Mesendoderm (in vitro differentiated cells): ENCODE data around the gene TXNDC12.

Experiments used
- DNase-seq: peaks from one replicate; pipeline ENCODE4 v3.0.0; 2013
- H2AK5ac ChIP-seq: 2 replicates; pipeline ENCODE4 v1.6.1; 2013; ENCODE audit warnings: low read length, inconsistent platforms
- H2BK120ac ChIP-seq: 2 replicates; pipeline ENCODE4 v1.6.1; 2013; ENCODE audit warnings: low read depth, mild to moderate bottlenecking, low read length, moderate library complexity, mixed read lengths
- H2BK15ac ChIP-seq: replicated peaks from 2 replicates; pipeline ENCODE4 v1.6.1; 2013; ENCODE audit warnings: low read depth, mild to moderate bottlenecking, moderate library complexity
- H2BK5ac ChIP-seq: 2 replicates; pipeline ENCODE4 v1.6.1; 2013; ENCODE audit warnings: low read length, inconsistent platforms
- H3K18ac ChIP-seq: 2 replicates; pipeline ENCODE4 v1.6.1; 2013; ENCODE audit warnings: mild to moderate bottlenecking, low read length, mixed read lengths
- H3K23ac ChIP-seq: one replicate; pipeline ENCODE4 v1.6.1; 2013; ENCODE audit warnings: low read length
- H3K27ac ChIP-seq: 2 replicates; pipeline ENCODE4 v1.5.1; 2013; ENCODE audit warnings: low read depth, mild to moderate bottlenecking, inconsistent platforms, low read length, moderate library complexity
- H3K27me3 ChIP-seq: 2 replicates; pipeline ENCODE4 v1.6.1; 2013; ENCODE audit warnings: low read length, control low read depth, mild to moderate bottlenecking, inconsistent platforms; ENCODE audit not compliant: insufficient read depth, poor library complexity
- H3K36me3 ChIP-seq: 2 replicates; pipeline ENCODE4 v1.6.1; 2013; ENCODE audit warnings: low read length, inconsistent platforms; ENCODE audit not compliant: control insufficient read depth, insufficient read depth
- H3K4ac ChIP-seq: one replicate; pipeline ENCODE4 v1.6.1; 2013; ENCODE audit warnings: low read depth, mild to moderate bottlenecking, low read length, moderate library complexity
- H3K4me1 ChIP-seq: 2 replicates; pipeline ENCODE4 v1.6.1; 2013; ENCODE audit warnings: low read depth, low read length, inconsistent platforms; ENCODE audit not compliant: control insufficient read depth
- H3K4me2 ChIP-seq: 2 replicates; pipeline ENCODE4 v1.6.1; 2013; ENCODE audit warnings: low read length
- H3K4me3 ChIP-seq: 2 replicates; pipeline ENCODE4 v1.5.1; 2013; ENCODE audit warnings: mild to moderate bottlenecking, low read length
- H3K56ac ChIP-seq: one replicate; pipeline ENCODE4 v1.6.1; 2013; ENCODE audit warnings: low read length
- H3K79me1 ChIP-seq: 2 replicates; pipeline ENCODE4 v1.6.1; 2013; ENCODE audit warnings: low read length, inconsistent platforms
- H3K79me2 ChIP-seq: 2 replicates; pipeline ENCODE4 v1.6.1; 2013; ENCODE audit warnings: mild to moderate bottlenecking, low read length; ENCODE audit not compliant: control insufficient read depth, insufficient read depth
- H3K9ac ChIP-seq: 2 replicates; pipeline ENCODE4 v1.6.1; 2013; ENCODE audit warnings: low read length, inconsistent platforms
- H4K5ac ChIP-seq: one replicate; pipeline ENCODE4 v1.6.1; 2013; ENCODE audit warnings: low read length
- H4K8ac ChIP-seq: one replicate; pipeline ENCODE4 v1.6.1; 2013; ENCODE audit warnings: low read depth, mild to moderate bottlenecking, control low read depth, low read length, moderate library complexity
- WGBS: extraction: QIAGEN DNeasy Blood & Tissue Kit; methylation state at CpG from one replicate; pipeline ENCODE4 v1.1.7; 2013; ENCODE audit warnings: low lambda C conversion rate, missing lambda C conversion rate; ENCODE audit not compliant: insufficient coverage; ENCODE audit errors: extremely low coverage; 5-methylcytosine and 5-hydroxymethylcytosine counted together

TXNDC12 gene

DNA sequence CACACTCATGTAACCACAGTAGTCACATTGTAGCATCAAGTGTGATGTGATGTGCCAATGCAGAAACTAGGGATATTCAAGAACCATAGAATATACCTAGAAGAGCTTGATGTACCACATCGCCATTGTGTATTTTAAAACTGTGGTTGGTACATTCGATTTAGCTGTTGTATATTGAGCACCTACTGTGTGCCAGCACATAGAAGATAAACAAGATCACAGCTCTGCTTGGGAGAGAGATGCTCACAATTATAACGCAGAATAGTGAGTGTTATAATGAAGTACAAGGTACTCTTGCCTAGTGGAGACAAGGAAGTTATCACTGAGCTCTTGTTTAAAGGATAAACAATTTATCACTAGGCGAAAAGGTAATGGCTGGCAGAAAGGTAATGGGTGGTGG lies 5.8 kb upstream of the TXNDC12 start:
- Histone ChIP-seq H3K4me2 (no peak overlapping the region), H3K79me1 (peaks cover 13% of the 10 kb centered on the region), H2BK5ac (no peak overlapping the region), H4K5ac (no peak overlapping the region), H2AK5ac (no peak overlapping the region), H3K23ac (no peak overlapping the region), H3K36me3 (peaks cover 4% of the 10 kb centered on the region), H3K18ac (no peak overlapping the region), H2BK15ac (no peak overlapping the region), H3K27ac (no peak overlapping the region), H3K27me3 (no peaks in the 10 kb centered on the region), H3K56ac (no peak overlapping the region), H2BK120ac (no peak overlapping the region), H3K9ac (no peak overlapping the region), H3K4ac (no peak overlapping the region), H3K4me1 (peaks cover 4% of the 10 kb centered on the region), H4K8ac (no peak overlapping the region), H3K4me3 (no peak overlapping the region), H3K79me2 (peaks cover 26% of the 10 kb centered on the region)
- no peak for DNase-seq
- WGBS = no CpG with 5 or more reads among the region's 4 CpGs

DNA sequence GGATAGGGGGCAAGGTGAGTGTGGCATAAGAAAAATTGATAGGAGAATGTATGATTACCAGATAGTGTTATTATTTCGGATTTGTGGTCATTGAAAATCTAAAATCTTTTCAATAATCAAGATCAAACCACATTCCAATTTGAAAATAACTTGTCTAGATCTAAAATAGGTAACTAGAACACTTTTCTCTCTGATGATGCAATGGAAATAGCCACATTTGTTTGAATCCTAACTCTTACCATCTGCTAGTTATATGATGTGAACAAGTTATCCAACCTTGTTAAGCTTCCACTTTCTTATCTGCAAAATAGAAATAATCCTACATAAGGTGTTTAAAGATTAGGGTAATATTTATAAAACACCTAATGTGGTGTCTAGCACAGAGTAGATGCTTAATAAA lies 4.9 kb upstream of the TXNDC12 start:
- no peak overlapping the region for H3K23ac ChIP-seq
- no peak overlapping the region for H3K4me3 ChIP-seq
- H2BK15ac ChIP-seq = no peak overlapping the region
- H3K4me1 ChIP-seq = peaks cover 4% of the 10 kb centered on the region
- H3K36me3 ChIP-seq = peaks cover 4% of the 10 kb centered on the region
- no peak overlapping the region for H2AK5ac ChIP-seq
- H2BK5ac ChIP-seq = no peak overlapping the region
- no peak overlapping the region for H3K18ac ChIP-seq
- no peak overlapping the region for H3K56ac ChIP-seq
- peaks cover 13% of the 10 kb centered on the region for H3K79me1 ChIP-seq
- no peak overlapping the region for H4K5ac ChIP-seq
- H2BK120ac ChIP-seq = no peak overlapping the region
- no peak overlapping the region for H3K9ac ChIP-seq
- no peak for DNase-seq
- no peak overlapping the region for H3K4ac ChIP-seq
- H3K79me2 ChIP-seq = peaks cover 26% of the 10 kb centered on the region
- WGBS = 100% methylated on average over 1 of the region's 1 CpG
- H3K27ac ChIP-seq = no peak overlapping the region
- no peak overlapping the region for H3K4me2 ChIP-seq
- H3K27me3 ChIP-seq = no peaks in the 10 kb centered on the region
- H4K8ac ChIP-seq = no peak overlapping the region

DNA sequence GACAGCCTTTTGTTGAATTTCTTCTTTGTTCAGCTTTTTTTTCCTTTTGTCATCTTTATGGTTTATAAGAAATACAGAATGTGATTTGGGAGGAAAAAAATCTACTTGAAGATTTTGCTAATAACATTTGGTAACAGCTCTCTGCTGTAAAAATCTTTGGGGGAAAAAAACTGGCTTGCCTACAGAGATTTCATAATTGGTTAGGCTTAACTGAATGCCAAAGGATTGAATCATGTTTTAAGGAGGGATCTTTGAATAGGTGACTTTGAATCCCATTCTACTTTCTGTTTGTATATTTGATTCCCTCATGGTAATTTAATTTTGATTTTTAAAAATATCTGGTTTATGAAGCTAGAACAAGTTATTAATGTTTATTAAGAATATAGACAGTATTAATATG lies 4.3 kb upstream of the TXNDC12 start:
- no peak overlapping the region for H3K9ac ChIP-seq
- no peak overlapping the region for H3K4ac ChIP-seq
- no peak overlapping the region for H2BK5ac ChIP-seq
- no peak overlapping the region for H3K18ac ChIP-seq
- peaks cover 32% of the 10 kb centered on the region for H3K79me2 ChIP-seq
- H4K8ac ChIP-seq = no peak overlapping the region
- no peak overlapping the region for H4K5ac ChIP-seq
- H2AK5ac ChIP-seq = no peak overlapping the region
- H2BK120ac ChIP-seq = no peak overlapping the region
- peak; percentile 24 for DNase-seq
- H3K4me3 ChIP-seq = no peak overlapping the region
- H3K4me1 ChIP-seq = peaks cover 4% of the 10 kb centered on the region
- H3K4me2 ChIP-seq = no peak overlapping the region
- no peak overlapping the region for H3K27ac ChIP-seq
- no peak overlapping the region for H3K56ac ChIP-seq
- H3K79me1 ChIP-seq = peaks cover 14% of the 10 kb centered on the region
- H3K36me3 ChIP-seq = peaks cover 4% of the 10 kb centered on the region
- H3K23ac ChIP-seq = no peak overlapping the region
- no peak overlapping the region for H2BK15ac ChIP-seq
- H3K27me3 ChIP-seq = no peaks in the 10 kb centered on the region

DNA sequence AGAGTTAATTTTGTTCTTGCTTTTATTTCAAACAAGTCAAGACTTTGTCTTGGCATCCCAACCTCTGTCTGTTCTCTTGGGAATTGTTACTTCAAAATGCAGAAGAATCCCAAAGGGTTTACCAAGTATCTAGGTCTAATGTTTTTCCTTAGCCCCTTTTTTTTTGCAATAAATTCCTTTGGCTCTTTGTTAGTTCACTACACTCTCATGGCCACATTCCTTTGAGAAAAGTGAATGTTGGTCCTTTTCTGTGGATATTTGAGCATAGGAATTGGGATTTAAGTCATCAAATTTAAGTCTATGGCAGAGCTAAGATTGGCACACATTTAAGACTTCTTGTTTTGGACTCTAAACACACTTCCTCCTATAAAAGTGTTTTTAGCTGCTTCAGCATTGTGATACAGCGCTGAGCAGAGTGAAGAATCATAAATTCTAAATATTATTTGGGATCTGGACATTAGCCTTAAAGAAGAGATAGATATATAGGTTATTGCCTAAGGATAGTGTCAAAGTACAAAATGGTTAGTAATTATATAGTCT lies 3.0 kb upstream of the TXNDC12 start:
- Histone ChIP-seq H3K36me3 (no peaks in the 10 kb centered on the region), H3K23ac (no peak overlapping the region), H3K79me2 (peaks cover 41% of the 10 kb centered on the region), H2BK120ac (no peak overlapping the region), H3K4ac (no peak overlapping the region), H2BK15ac (no peak overlapping the region), H4K8ac (no peak overlapping the region), H2BK5ac (no peak overlapping the region), H3K4me3 (no peak overlapping the region), H3K18ac (no peak overlapping the region), H3K9ac (peak overlapping the region; percentile 88), H3K4me1 (peaks cover 5% of the 10 kb centered on the region), H3K27me3 (no peaks in the 10 kb centered on the region), H3K79me1 (peaks cover 13% of the 10 kb centered on the region), H3K56ac (peak overlapping the region; percentile 4), H3K4me2 (peak overlapping the region; percentile 9), H3K27ac (no peak overlapping the region), H4K5ac (no peak overlapping the region), H2AK5ac (no peak overlapping the region)
- DNase-seq = peak; percentile 28
- WGBS = no CpG with 5 or more reads among the region's 1 CpG

DNA sequence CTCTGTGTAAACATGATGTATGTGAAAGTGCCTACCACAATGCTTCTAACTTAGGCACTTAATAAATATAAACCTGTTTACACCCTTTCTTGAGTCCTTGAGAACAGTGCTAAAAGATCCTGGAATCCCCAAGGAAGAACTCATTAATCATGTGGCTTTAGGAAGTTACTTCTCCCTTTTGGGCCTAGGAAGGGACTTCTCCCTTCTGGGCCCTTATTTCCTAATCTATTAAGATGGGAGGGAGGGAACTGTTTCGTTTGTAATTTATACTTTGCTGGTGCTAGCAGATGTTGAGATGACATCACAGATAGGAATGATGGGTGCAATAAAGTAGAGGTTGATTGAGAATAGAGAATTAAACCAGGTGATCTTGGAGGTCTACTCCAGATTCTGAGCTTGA lies 2.3 kb upstream of the TXNDC12 start:
- Histone ChIP-seq H3K27me3 (no peaks in the 10 kb centered on the region), H3K79me2 (peaks cover 45% of the 10 kb centered on the region), H2BK5ac (no peak overlapping the region), H2AK5ac (no peak overlapping the region), H2BK120ac (no peak overlapping the region), H4K5ac (no peak overlapping the region), H2BK15ac (no peak overlapping the region), H3K27ac (no peak overlapping the region), H3K4me2 (peak overlapping the region; percentile 20), H3K79me1 (peaks cover 13% of the 10 kb centered on the region), H3K36me3 (no peaks in the 10 kb centered on the region), H3K56ac (peak overlapping the region; percentile 4), H3K23ac (no peak overlapping the region), H4K8ac (no peak overlapping the region), H3K4me1 (peaks cover 5% of the 10 kb centered on the region), H3K18ac (no peak overlapping the region), H3K4ac (no peak overlapping the region), H3K9ac (peak overlapping the region; percentile 88), H3K4me3 (peak overlapping the region; percentile 90)
- no peak for DNase-seq
- no CpG with 5 or more reads among the region's 1 CpG for WGBS

DNA sequence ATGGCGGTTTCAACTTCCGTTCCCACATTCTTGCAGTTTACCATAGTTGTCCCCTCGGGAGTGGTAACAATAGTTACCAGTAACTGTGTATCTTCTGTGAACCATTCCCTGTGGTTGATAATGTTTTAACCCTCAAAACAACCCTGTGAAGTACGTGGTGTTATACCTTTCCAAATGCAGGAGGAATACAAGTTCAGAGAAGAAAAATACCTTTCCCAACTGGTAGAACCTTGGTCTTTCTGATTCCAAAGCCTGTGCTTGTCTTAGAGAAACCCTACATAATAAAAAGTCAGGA lies 1.9 kb upstream of the TXNDC12 start:
- Histone ChIP-seq H3K56ac (peak overlapping the region; percentile 97), H3K36me3 (no peaks in the 10 kb centered on the region), H2BK120ac (no peak overlapping the region), H3K9ac (peak overlapping the region; percentile 88), H3K79me1 (peaks cover 14% of the 10 kb centered on the region), H3K4me3 (peak overlapping the region; percentile 90), H3K79me2 (peaks cover 47% of the 10 kb centered on the region), H3K18ac (no peak overlapping the region), H3K27ac (peak overlapping the region; percentile 88), H2BK5ac (no peak overlapping the region), H2AK5ac (no peak overlapping the region), H3K4me2 (peak overlapping the region; percentile 20), H4K8ac (no peak overlapping the region), H4K5ac (no peak overlapping the region), H3K4me1 (peaks cover 5% of the 10 kb centered on the region), H3K27me3 (no peaks in the 10 kb centered on the region), H2BK15ac (no peak overlapping the region), H3K23ac (no peak overlapping the region), H3K4ac (no peak overlapping the region)
- WGBS = no CpG with 5 or more reads among the region's 4 CpGs
- DNase-seq = no peak
